Karpas-422 (cell line): Measurements from ENCODE around the gene PPFIA2. TPM values are rescaled to one million over a fixed set of nuclear protein-coding genes. Genes with fewer than 3 reads are reported as not detected.
A peak's percentile ranks its signal among the peaks of the same experiment; 100 is the strongest.

Source experiments
- DNase-seq: peaks from one replicate; pipeline ENCODE4 v3.0.0-alpha.2; 2015
- H2AFZ ChIP-seq: fragments of 200-600 bp; sonication (generic); 2 replicates; pipeline ENCODE4 v1.6.1; 2014; ENCODE audit warnings: antibody characterized with exemption, low read length, mixed read lengths
- H3K27ac ChIP-seq: fragments of 200-600 bp; sonication (generic); 2 replicates; pipeline ENCODE4 v1.5.1; 2014; ENCODE audit warnings: mild to moderate bottlenecking, low read length, moderate library complexity
- H3K27me3 ChIP-seq: fragments of 200-600 bp; sonication (generic); 2 replicates; pipeline ENCODE4 v1.6.1; 2014; ENCODE audit warnings: low read length, mixed read lengths
- H3K36me3 ChIP-seq: fragments of 200-600 bp; sonication (generic); 2 replicates; pipeline ENCODE4 v1.6.1; 2014; ENCODE audit warnings: low read length, mixed read lengths; ENCODE audit not compliant: insufficient read depth
- H3K4me1 ChIP-seq: fragments of 200-600 bp; sonication (generic); 2 replicates; pipeline ENCODE4 v1.6.1; 2014; ENCODE audit warnings: mild to moderate bottlenecking, low read length, mixed read lengths
- H3K4me2 ChIP-seq: fragments of 200-600 bp; sonication (generic); 2 replicates; pipeline ENCODE4 v1.6.1; 2014; ENCODE audit warnings: low read length, low read depth, mild to moderate bottlenecking; ENCODE audit not compliant: poor library complexity, severe bottlenecking
- H3K4me3 ChIP-seq: fragments of 200-600 bp; sonication (generic); 2 replicates; pipeline ENCODE4 v1.5.1; 2014; ENCODE audit warnings: mild to moderate bottlenecking, antibody characterized with exemption, low read length, mixed read lengths
- H3K79me2 ChIP-seq: fragments of 200-600 bp; sonication (generic); 2 replicates; pipeline ENCODE4 v1.6.1; 2014; ENCODE audit warnings: mild to moderate bottlenecking, low read length, mixed read lengths
- H3K9ac ChIP-seq: fragments of 200-600 bp; sonication (generic); 2 replicates; pipeline ENCODE4 v1.6.0; 2014; ENCODE audit warnings: low read length
- H3K9me2 ChIP-seq: fragments of 200-600 bp; sonication (generic), shearing (Covaris generic); replicated peaks from 2 replicates; pipeline ENCODE4 v1.6.0; 2014; ENCODE audit warnings: mild to moderate bottlenecking, low read length, moderate library complexity; ENCODE audit not compliant: insufficient read depth
- H3K9me3 ChIP-seq: fragments of 300-700, 200-600 bp; sonication (generic); 2 replicates; pipeline ENCODE4 v1.6.1; 2014; ENCODE audit warnings: low read length, mixed read lengths
- H4K20me1 ChIP-seq: fragments of 200-600 bp; sonication (generic); 2 replicates; pipeline ENCODE4 v1.6.1; 2014; ENCODE audit warnings: mild to moderate bottlenecking, antibody characterized with exemption, low read length, low read depth; ENCODE audit not compliant: insufficient read depth
- total RNA-seq: library from RNA; depleted of rRNA; stranded (reverse); fragments of >200 nt; shearing (Covaris generic); gene quantifications from 2 replicates; pipeline ENCODE4 v1.2.3, GENCODE V29; 2014; ENCODE audit warnings: low replicate concordance

The PPFIA2 gene
- total RNA-seq, 1 experiment from 2014 or later = not detected

DNA sequence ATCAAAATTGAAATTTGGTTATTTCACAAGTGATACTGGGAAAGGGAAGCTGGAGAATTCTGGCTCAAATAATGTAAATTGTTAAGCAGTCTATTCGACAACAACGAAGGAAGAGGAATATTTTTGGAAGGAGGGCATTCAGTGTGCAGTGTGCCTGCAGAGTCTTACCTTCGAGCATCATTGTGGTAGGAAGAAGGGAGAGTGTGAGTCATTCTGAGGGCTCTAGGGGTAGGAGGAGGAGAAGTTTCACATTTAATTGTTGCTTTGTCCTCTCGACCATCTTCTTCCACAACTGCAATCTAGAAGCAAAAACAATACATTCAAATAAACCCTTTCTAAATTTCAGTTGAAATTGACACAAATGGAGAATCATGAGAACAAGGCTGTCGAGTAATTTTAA lies 418.2 kb downstream of the PPFIA2 start:
- no peak for DNase-seq
- Histone ChIP-seq H3K9me3 (no peaks in the 10 kb centered on the region), H3K79me2 (no peaks in the 10 kb centered on the region), H3K9me2 (no peaks in the 10 kb centered on the region), H3K4me1 (no peaks in the 10 kb centered on the region), H2AFZ (no peak overlapping the region), H3K27me3 (no peaks in the 10 kb centered on the region), H3K4me3 (no peak overlapping the region), H3K27ac (no peak overlapping the region), H3K36me3 (no peaks in the 10 kb centered on the region), H4K20me1 (no peaks in the 10 kb centered on the region), H3K4me2 (no peak overlapping the region), H3K9ac (no peak overlapping the region)

DNA sequence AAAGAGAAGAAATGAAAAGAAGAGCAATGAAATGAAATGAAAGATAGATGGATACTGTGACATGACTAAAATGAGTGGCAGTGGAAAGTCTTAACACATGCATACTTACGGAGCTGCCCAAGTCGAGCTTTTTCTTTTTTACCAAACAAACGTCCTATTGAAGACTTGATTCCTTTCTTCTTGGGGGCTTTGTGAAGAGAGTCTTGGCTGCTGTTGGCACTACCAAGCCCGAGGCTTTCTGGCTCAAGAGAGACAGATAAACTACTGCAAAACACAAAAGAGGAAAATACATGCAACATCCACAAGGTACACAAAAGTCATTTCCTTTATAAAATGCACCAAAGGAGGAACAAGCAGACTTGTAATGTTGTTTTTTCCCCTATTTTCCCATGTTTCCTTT lies 420.1 kb downstream of the PPFIA2 start:
- Histone ChIP-seq H2AFZ (no peak overlapping the region), H3K4me1 (no peaks in the 10 kb centered on the region; the same call in 1 of the 2 replicates), H3K9me3 (no peaks in the 10 kb centered on the region), H4K20me1 (no peaks in the 10 kb centered on the region), H3K4me3 (no peak overlapping the region), H3K36me3 (no peaks in the 10 kb centered on the region), H3K4me2 (no peak overlapping the region), H3K79me2 (no peaks in the 10 kb centered on the region), H3K27ac (no peak overlapping the region), H3K9me2 (no peaks in the 10 kb centered on the region), H3K27me3 (no peaks in the 10 kb centered on the region), H3K9ac (no peak overlapping the region)
- DNase-seq = no peak

DNA sequence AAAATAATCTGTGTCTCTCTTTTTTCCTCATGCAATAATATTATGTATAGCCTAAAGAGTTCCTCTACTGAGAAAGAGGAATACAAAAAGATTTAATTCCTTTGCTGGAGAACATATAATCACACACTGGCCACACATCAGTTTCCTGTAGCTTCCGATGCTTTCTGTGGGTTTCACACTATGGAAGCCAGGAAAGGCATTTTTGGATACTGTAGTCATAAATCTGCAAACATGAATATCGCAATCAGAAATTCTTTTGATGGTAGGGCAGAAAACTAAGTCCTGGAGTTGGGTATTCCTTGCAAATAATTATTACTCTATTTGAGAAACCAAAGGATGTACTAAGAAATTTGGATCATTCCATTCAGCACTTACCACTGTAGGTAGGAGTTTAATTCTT lies 421.3 kb downstream of the PPFIA2 start:
- DNase-seq = no peak
- no peaks in the 10 kb centered on the region for H3K79me2 ChIP-seq
- H3K4me2 ChIP-seq = no peak overlapping the region
- H3K9ac ChIP-seq = no peak overlapping the region
- H3K4me1 ChIP-seq = no peaks in the 10 kb centered on the region; the same call in 1 of the 2 replicates
- H3K27me3 ChIP-seq = no peaks in the 10 kb centered on the region
- H3K9me2 ChIP-seq = no peaks in the 10 kb centered on the region
- H3K4me3 ChIP-seq = no peak overlapping the region
- H3K36me3 ChIP-seq = no peaks in the 10 kb centered on the region
- H3K9me3 ChIP-seq = no peaks in the 10 kb centered on the region
- H2AFZ ChIP-seq = no peak overlapping the region
- H4K20me1 ChIP-seq = no peaks in the 10 kb centered on the region
- no peak overlapping the region for H3K27ac ChIP-seq

DNA sequence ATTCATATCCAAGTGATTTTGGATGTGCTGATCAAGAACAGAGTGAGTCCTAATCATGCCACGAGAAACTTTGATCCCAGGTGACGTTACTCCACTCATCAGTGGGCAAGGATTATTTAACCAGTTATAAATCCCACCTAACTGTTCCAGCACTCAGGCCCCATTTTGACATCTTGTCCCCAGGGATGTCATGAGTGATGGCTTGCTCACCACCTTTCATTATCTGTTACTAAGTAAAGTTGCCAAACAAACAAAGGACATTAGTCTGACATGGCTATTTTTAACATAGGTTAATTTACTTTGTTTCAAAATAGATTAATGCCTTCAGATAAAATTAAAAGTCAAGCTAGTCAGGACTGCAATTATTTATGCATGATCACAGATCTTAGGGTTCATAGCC lies 425.3 kb downstream of the PPFIA2 start:
- Histone ChIP-seq H3K36me3 (no peaks in the 10 kb centered on the region), H2AFZ (no peak overlapping the region), H4K20me1 (no peaks in the 10 kb centered on the region), H3K9me3 (no peaks in the 10 kb centered on the region), H3K4me2 (no peak overlapping the region), H3K4me3 (no peak overlapping the region), H3K9me2 (no peaks in the 10 kb centered on the region), H3K79me2 (no peaks in the 10 kb centered on the region), H3K27ac (no peak overlapping the region), H3K9ac (no peak overlapping the region), H3K4me1 (peaks cover 9% of the 10 kb centered on the region), H3K27me3 (no peaks in the 10 kb centered on the region)
- no peak for DNase-seq

DNA sequence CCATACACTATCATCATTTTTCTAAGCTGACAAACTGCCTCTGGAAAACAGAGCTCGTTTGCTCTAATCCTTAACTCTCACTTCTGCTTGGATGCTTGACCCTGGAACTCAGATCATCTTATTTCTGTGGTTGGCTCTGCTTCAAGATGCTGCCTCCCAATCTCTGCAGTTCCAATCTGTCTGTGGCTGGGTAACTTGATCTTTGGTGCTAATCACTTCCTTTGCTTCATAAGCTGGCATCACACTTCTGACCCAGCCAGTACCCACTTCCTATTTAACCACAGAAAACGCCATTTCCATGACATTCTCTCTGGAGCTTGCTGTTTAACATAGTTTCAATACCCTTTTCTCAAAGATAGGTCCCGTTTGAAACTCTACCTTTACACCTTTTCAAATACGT lies 427.1 kb downstream of the PPFIA2 start:
- H4K20me1 ChIP-seq = no peaks in the 10 kb centered on the region

DNA sequence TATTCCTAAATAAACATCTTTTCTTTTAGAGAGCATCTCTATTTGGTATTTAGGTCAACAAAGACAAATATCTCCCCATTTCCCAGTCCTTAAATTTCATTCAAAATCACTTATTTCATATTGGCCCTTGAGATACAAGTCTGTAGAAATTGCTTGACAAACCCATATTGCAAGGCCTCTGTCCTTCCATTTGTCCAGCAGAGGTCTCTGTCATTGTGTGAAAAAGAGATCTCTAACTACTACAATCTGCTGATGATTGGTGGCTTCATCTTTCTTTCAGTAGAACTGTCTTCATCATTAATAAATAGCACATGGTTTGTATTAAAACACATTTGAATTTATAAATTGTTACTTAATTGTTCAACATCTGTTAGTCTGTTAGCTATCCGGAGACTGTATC lies 428.7 kb downstream of the PPFIA2 start:
- no peaks in the 10 kb centered on the region for H3K9me3 ChIP-seq
- H3K27me3 ChIP-seq = no peaks in the 10 kb centered on the region
- H3K4me1 ChIP-seq = peaks cover 9% of the 10 kb centered on the region
- DNase-seq = peak; percentile 58
- no peak overlapping the region for H3K4me2 ChIP-seq
- no peak overlapping the region for H2AFZ ChIP-seq
- H3K9ac ChIP-seq = no peak overlapping the region
- H3K4me3 ChIP-seq = no peak overlapping the region
- H4K20me1 ChIP-seq = no peaks in the 10 kb centered on the region
- no peak overlapping the region for H3K27ac ChIP-seq
- no peaks in the 10 kb centered on the region for H3K79me2 ChIP-seq
- no peaks in the 10 kb centered on the region for H3K9me2 ChIP-seq
- H3K36me3 ChIP-seq = no peaks in the 10 kb centered on the region

More for the DNA sequence above, 427.1 kb downstream of the PPFIA2 start:
- Histone ChIP-seq H3K4me2 (no peak overlapping the region), H2AFZ (no peak overlapping the region), H3K4me1 (peaks cover 9% of the 10 kb centered on the region), H3K9me2 (no peaks in the 10 kb centered on the region), H3K79me2 (no peaks in the 10 kb centered on the region), H3K4me3 (no peak overlapping the region), H3K27ac (no peak overlapping the region), H3K27me3 (no peaks in the 10 kb centered on the region), H3K9me3 (no peaks in the 10 kb centered on the region), H3K36me3 (no peaks in the 10 kb centered on the region), H3K9ac (no peak overlapping the region)
- peak; percentile 52 for DNase-seq

DNA sequence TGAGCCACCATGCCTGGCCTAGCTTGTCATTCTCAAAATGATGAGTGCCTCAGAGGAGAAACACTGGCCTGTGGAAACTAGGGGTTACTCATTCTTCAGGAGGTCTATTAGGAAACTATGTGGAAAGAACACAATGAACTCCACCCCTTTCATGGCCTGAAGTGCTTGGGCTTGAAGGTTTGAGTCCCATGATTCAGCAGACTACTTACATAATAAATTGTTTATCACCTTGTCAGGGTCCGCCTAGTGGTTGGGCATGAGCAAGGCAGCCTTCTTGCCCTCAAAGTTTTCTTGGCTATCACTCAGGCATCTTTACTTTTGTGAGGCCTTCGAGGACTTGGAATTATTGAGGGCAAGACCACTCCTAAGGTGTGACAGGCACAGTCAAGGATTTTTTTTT lies 430.1 kb downstream of the PPFIA2 start:
- peak; percentile 79 for DNase-seq
- H3K4me3 ChIP-seq = no peak overlapping the region

DNA sequence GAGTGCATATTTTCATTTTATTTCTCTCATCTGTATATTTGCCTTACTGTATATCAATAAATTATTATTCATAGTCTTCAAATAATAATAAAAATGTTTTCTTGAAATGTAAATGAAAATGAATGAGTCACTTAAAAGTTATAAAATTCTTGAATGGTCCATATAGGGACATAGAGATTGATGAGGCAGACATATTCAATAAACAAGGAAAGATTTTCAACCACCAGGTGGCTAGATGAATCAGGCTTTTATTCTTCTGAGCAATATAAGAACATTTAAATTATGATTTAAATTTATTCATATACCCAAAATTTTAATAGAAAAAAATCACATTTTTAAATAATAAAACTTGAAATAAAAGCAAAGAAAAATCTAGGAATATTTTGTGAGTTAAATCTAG lies 431.7 kb downstream of the PPFIA2 start:
- Histone ChIP-seq H3K4me1 (peaks cover 14% of the 10 kb centered on the region), H3K9ac (no peak overlapping the region), H3K36me3 (no peaks in the 10 kb centered on the region), H3K9me3 (no peaks in the 10 kb centered on the region), H3K9me2 (no peaks in the 10 kb centered on the region), H2AFZ (no peak overlapping the region), H3K27ac (no peak overlapping the region), H4K20me1 (no peaks in the 10 kb centered on the region), H3K27me3 (no peaks in the 10 kb centered on the region), H3K4me2 (no peak overlapping the region), H3K79me2 (no peaks in the 10 kb centered on the region), H3K4me3 (no peak overlapping the region)
- no peak for DNase-seq

More for the DNA sequence above, 430.1 kb downstream of the PPFIA2 start:
- no peak overlapping the region for H2AFZ ChIP-seq
- H4K20me1 ChIP-seq = no peaks in the 10 kb centered on the region
- no peak overlapping the region for H3K4me2 ChIP-seq
- no peaks in the 10 kb centered on the region for H3K27me3 ChIP-seq
- no peaks in the 10 kb centered on the region for H3K9me2 ChIP-seq
- no peak overlapping the region for H3K9ac ChIP-seq
- no peaks in the 10 kb centered on the region for H3K79me2 ChIP-seq
- H3K4me1 ChIP-seq = peaks cover 16% of the 10 kb centered on the region
- H3K36me3 ChIP-seq = no peaks in the 10 kb centered on the region
- no peak overlapping the region for H3K27ac ChIP-seq
- H3K9me3 ChIP-seq = no peaks in the 10 kb centered on the region

DNA sequence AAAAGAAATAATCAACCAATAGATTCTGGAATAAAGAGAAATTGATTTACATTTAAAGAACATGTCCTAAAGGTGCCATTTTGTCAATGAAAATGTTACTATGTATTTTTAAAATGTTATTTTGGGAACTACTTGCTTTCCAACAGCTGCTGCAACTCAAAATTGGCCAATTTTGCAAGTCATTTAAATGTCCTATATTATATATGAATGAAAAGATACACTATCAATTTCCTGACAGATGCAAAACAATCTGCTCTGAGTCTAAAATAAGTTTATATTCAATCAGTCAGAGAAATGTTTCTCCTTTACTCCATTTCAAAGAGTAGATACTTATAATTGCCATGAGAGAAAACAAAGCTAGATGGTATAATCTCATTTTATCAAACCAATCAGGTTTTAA lies 434.1 kb downstream of the PPFIA2 start:
- H4K20me1 ChIP-seq = no peaks in the 10 kb centered on the region
- H3K4me3 ChIP-seq = no peak overlapping the region
- H3K27ac ChIP-seq = no peak overlapping the region
- H3K27me3 ChIP-seq = no peaks in the 10 kb centered on the region
- H3K79me2 ChIP-seq = no peaks in the 10 kb centered on the region
- DNase-seq = no peak
- no peak overlapping the region for H3K4me2 ChIP-seq
- H3K4me1 ChIP-seq = peaks cover 7% of the 10 kb centered on the region
- no peaks in the 10 kb centered on the region for H3K9me3 ChIP-seq
- H2AFZ ChIP-seq = no peak overlapping the region
- no peaks in the 10 kb centered on the region for H3K36me3 ChIP-seq
- H3K9me2 ChIP-seq = no peaks in the 10 kb centered on the region
- H3K9ac ChIP-seq = no peak overlapping the region
